SU-DHL-6 (cell line): ENCODE results near the gene LOXHD1.

ENCODE experiments used
- H2AFZ ChIP-seq: fragments of 200-600 bp; sonication (generic); 2 replicates; pipeline ENCODE4 v1.6.1; 2014; ENCODE audit warnings: low read depth, mild to moderate bottlenecking, moderate library complexity, mixed read lengths, antibody characterized with exemption, low read length; ENCODE audit not compliant: severe bottlenecking
- H3F3A ChIP-seq: fragments of 200-600 bp; shearing (Covaris generic); 2 replicates; pipeline ENCODE4 v1.6.0; 2016; ENCODE audit warnings: antibody characterized with exemption, mild to moderate bottlenecking; ENCODE audit not compliant: insufficient read depth
- H3K27ac ChIP-seq: fragments of 200-600 bp; sonication (generic); 2 replicates; pipeline ENCODE4 v1.5.1; 2016; ENCODE audit warnings: low read depth, mild to moderate bottlenecking, low read length, moderate library complexity, mixed read lengths
- H3K27me3 ChIP-seq: fragments of 200-600 bp; sonication (generic), shearing (Covaris generic); 2 replicates; pipeline ENCODE4 v1.6.0; 2014; ENCODE audit warnings: mild to moderate bottlenecking, low read length
- H3K36me3 ChIP-seq: fragments of 200-600 bp; sonication (generic); 2 replicates; pipeline ENCODE4 v1.6.1; 2014; ENCODE audit warnings: mild to moderate bottlenecking, low read length, mixed read lengths
- H3K4me2 ChIP-seq: fragments of 300-600, 200-600 bp; shearing (Covaris generic), sonication (generic); 2 replicates; pipeline ENCODE4 v1.6.0; 2014; ENCODE audit warnings: low read length, low read depth, mild to moderate bottlenecking; ENCODE audit not compliant: poor library complexity, severe bottlenecking
- H3K4me3 ChIP-seq: fragments of 200-600 bp; sonication (generic); 2 replicates; pipeline ENCODE4 v1.5.1; 2014; ENCODE audit warnings: antibody characterized with exemption, low read length, mild to moderate bottlenecking, mixed read lengths; ENCODE audit not compliant: insufficient read depth, poor library complexity, severe bottlenecking
- H3K79me2 ChIP-seq: fragments of 200-600 bp; sonication (generic); 2 replicates; pipeline ENCODE4 v1.6.1; 2014; ENCODE audit warnings: mild to moderate bottlenecking, low read length, moderate library complexity; ENCODE audit not compliant: insufficient read depth
- H3K9ac ChIP-seq: fragments of 200-600 bp; sonication (generic); 2 replicates; pipeline ENCODE4 v1.7.0; 2014; ENCODE audit warnings: mild to moderate bottlenecking, low read length
- H3K9me2 ChIP-seq: fragments of 200-600 bp; sonication (generic); replicated peaks from 2 replicates; pipeline ENCODE4 v1.6.1; 2014; ENCODE audit warnings: low read length; ENCODE audit not compliant: insufficient read depth
- H3K9me3 ChIP-seq: fragments of 200-600 bp; sonication (generic); 2 replicates; pipeline ENCODE4 v1.6.1; 2014; ENCODE audit warnings: low read length, mixed read lengths; ENCODE audit not compliant: insufficient read depth
- H4K20me1 ChIP-seq: fragments of 200-600 bp; sonication (generic); 2 replicates; pipeline ENCODE4 v1.6.1; 2014; ENCODE audit warnings: low read depth, mild to moderate bottlenecking, antibody characterized with exemption, low read length, moderate library complexity, mixed read lengths
- CTCF ChIP-seq: fragments of 200-600 bp; sonication (generic); IDR thresholded peaks from one replicate; pipeline ENCODE4 v1.5.1; 2017; ENCODE audit warnings: antibody characterized with exemption, mild to moderate bottlenecking, low read length, moderate library complexity; ENCODE audit not compliant: insufficient read depth, poor library complexity, severe bottlenecking
- EZH2phosphoT487 ChIP-seq: fragments of 200-600 bp; sonication (generic), shearing (Covaris generic); conservative IDR thresholded peaks from 2 replicates; pipeline ENCODE4 v1.6.1; 2018; ENCODE audit warnings: mild to moderate bottlenecking, antibody characterized with exemption, low read length, moderate library complexity, mixed read lengths

LOXHD1 gene

DNA sequence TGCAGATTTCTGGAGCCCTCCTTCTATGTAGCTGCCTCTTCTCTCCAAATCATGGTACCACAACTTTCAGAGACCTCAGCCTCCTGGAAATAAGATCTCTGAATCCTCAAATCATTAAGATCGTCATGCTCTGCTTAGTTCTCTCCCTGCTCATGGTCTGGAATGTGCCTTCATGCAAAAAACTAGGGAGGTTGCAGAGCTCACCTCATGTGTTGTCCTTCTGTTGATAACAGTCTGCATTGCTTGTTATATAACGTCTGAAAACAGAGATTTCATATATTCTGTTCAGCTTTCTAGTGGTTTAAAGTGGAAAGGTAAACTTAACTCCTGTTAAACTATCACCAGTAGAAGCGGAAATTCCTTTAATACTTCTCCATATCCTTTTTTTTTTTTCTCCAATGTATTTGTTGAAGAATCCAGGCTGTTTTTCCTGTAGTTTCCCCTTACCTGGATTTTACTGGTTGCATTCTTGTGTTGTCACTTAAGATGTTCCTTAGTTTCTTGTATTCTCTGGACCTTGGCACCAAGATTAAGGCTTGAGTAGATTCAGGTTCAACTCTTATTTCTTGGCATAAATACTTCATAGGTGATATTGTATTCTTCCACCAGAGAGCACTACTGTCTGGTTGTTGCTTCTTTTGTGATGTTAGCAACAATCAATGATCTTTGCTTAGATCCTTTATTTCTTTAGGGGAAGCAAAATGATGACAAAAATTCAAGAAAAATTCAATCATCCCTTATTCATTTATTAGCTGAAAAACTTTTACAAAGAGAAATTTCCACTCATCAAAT, 211.3 kb downstream of the LOXHD1 start:
- Histone ChIP-seq H3K4me3 (no peak overlapping the region), H2AFZ (no peak overlapping the region), H3K4me2 (no peak overlapping the region), H3K27ac (no peak overlapping the region), H3K9me3 (no peaks in the 10 kb centered on the region), H3F3A (no peaks in the 10 kb centered on the region), H3K36me3 (no peaks in the 10 kb centered on the region), H4K20me1 (no peaks in the 10 kb centered on the region), H3K79me2 (no peaks in the 10 kb centered on the region), H3K27me3 (no peaks in the 10 kb centered on the region; the same call in 1 of the 2 replicates), H3K9me2 (no peaks in the 10 kb centered on the region), H3K9ac (no peak overlapping the region)
- TF ChIP-seq EZH2phosphoT487: no peak
- no peak for TF ChIP-seq CTCF

DNA sequence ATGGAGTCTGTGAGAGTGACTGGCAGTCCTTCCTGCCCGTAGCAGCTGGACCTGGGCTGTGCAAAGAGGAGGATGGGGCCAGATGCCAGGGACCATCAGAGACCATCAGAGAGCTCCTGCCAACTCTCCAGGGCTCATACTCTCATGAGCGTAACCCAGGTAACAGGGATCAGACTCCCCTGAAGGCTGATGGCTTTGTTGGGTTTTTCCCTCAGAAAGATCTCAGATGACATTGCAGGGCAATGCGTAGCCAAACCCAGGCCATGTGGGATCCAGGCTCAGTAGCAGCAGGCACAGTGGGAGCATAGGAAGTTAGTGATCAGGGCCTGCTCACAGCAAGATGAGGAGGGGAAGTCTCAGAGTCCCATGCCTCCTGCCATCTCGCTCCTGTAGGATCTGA, 218.0 kb downstream of the LOXHD1 start:
- H3K4me3 ChIP-seq: no peak overlapping the region
- no peaks in the 10 kb centered on the region for H3K79me2 ChIP-seq
- no peak overlapping the region for H3K9ac ChIP-seq
- H3K9me3 ChIP-seq: no peaks in the 10 kb centered on the region
- no peaks in the 10 kb centered on the region for H3K36me3 ChIP-seq
- no peaks in the 10 kb centered on the region for H4K20me1 ChIP-seq
- H3K9me2 ChIP-seq: no peaks in the 10 kb centered on the region
- no peak overlapping the region for H2AFZ ChIP-seq
- TF ChIP-seq CTCF (no peak), EZH2phosphoT487 (no peak)
- no peak overlapping the region for H3K27ac ChIP-seq
- H3F3A ChIP-seq: no peaks in the 10 kb centered on the region
- no peaks in the 10 kb centered on the region; the same call in 1 of the 2 replicates for H3K27me3 ChIP-seq
- H3K4me2 ChIP-seq: no peak overlapping the region

DNA sequence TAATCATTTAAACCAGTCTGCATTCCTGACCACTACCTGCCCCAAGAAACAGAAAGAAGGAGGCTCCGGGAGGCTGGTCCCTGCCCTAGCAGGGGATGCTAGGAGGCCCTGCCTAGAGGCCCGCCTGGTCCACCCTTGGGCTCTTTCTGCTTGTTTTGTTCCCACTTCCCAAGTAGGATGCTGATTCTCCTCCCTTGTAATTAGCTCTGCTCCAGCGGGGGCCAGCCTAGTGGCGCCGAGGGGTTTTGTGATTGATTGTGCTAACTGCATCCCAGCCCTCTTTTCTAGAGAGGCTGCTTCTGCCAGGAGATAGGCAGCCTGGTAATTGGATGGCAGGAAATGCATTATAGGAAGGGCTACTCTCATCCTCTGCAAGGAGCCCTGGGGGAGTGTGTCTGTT, 220.0 kb downstream of the LOXHD1 start:
- no peaks in the 10 kb centered on the region for H3F3A ChIP-seq
- H3K79me2 ChIP-seq: no peaks in the 10 kb centered on the region
- no peaks in the 10 kb centered on the region for H3K9me3 ChIP-seq
- no peak for TF ChIP-seq EZH2phosphoT487
- no peak for TF ChIP-seq CTCF
- no peak overlapping the region for H2AFZ ChIP-seq
- no peak overlapping the region for H3K4me3 ChIP-seq
- H3K9ac ChIP-seq: no peak overlapping the region
- no peaks in the 10 kb centered on the region for H3K36me3 ChIP-seq
- H4K20me1 ChIP-seq: no peaks in the 10 kb centered on the region
- H3K9me2 ChIP-seq: no peaks in the 10 kb centered on the region
- no peaks in the 10 kb centered on the region for H3K27me3 ChIP-seq
- H3K27ac ChIP-seq: no peak overlapping the region
- H3K4me2 ChIP-seq: no peak overlapping the region
